Lung microvascular endothelial cell (primary cell): ENCODE data around the gene GSDME. TPM values are rescaled to one million over a fixed set of nuclear protein-coding genes. Genes with fewer than 3 reads are reported as not detected.

ENCODE experiments used
- DNase-seq, 2 donors: peaks; one replicate each; pipeline versions ENCODE4 v3.0.0 to v3.0.0-alpha.2; 2010; ENCODE audit warnings: low read depth in 2 of 2
- total RNA-seq: library from RNA; depleted of rRNA; stranded (reverse); fragments of >200 nt; gene quantifications from 2 replicates; pipeline ENCODE4 v1.2.1, GENCODE V29; 2014

Gene GSDME
- total RNA-seq, 1 donor from 2014 or later = 8.3 TPM

DNA sequence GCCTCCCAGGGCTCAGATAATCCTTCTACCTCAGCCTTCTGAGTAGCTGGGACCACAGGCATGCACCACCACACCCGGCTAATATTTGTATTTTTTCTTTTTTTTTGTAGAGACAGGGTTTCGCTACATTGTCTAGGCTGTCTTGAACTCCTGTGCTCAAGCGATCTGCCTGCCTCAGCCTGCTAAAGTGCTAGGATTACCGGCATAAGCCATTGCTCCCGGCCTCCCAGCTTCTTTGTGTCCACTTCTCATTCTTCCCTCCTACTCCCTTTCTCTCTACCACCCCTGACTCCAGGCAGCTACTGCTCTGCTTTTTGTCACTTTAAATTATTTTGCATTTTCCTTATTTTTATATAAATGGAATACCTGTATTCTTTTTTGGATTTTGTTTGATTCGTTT is 100.7 kb downstream of the GSDME start:
- DNase-seq = no peak

DNA sequence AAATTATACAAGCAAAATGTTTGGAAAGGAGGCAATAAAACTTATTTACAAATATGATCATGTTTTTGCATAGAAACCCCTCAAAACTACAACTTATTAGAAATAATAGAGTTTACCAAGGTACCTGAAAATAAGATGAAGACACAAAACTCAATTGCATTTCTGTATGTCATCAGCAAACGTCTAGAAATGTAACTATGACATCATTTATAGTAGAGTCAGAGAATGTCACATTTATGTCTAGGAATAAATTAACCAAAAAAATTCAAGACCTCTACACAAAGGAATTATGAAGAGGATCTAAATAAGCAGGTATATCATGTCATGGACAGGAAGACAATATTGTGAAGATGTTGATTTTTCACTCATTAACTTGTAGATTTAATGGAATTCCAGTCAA is 103.0 kb downstream of the GSDME start:
- no peak for DNase-seq

DNA sequence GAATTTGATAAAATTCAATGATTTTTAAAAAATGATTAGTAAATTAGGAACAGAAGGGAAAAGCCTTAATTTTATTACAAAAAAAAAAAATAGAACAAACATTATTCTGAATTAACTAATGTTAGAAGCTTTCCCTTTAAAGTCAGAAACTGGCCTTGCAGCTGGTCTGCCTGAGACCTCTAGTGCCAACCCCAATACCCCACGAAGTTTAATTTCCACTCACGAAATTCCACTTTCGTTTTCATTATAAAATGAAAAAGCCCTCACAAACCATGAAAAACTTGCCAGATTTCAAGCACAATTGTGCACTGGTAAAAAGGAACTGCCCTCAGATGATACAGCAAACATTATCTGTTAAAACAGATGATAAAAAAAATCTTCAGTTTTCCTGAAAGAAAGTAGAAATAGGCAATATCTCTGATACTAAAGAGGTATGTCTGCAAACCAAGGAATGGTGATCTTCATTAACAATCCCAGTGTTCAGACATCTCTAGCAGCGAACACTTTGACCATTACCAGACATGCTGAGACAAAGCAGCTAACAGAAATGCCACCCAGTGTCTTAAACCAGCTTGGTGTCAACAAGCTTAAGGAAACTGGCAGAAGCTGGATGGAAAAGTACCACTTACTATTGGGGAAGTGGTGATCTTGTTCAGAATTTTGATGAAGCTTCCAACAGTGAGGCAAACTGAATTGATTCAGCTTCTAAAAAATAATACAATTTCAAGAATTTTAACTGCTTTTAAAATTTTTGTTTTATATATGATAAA is 103.8 kb downstream of the GSDME start:
- peak; percentile 33 to 39 for DNase-seq

DNA sequence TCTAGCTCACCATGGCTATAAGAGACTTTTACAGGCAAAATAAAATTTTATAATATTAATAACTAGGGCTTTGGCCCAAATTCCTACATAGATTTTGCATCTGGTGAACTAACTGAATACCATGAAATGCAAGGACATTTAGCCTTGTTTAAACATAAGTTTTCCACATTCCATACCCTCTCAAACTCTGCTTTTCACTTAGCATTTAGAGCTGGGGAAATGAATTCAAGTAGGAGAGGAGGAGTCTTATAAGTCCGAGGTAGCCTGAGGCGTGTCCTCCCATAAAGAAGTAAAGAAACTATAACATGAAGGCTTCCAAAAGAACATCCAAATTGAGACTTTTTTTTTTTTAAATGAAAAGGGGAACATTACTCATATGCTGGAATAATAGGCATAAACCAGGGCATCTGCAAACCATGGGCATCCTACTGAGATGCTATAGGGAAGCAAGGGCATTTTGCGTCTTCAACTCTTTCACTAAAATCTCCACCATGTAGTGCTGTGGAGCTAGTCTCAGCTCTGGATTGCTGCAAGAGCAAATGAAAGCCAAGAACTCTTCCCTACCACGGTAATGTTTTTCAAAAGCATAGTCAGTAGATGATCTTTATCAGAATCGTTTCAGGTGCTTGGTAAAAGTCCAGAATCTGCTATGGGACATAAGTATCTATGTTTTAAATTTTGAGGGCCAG is 104.9 kb downstream of the GSDME start:
- DNase-seq = peak in 1 of 2 donors; percentile 26

Other genes with a start within 250 kb of the GSDME start
- gene PALS2, start 184.0 kb downstream of the GSDME start, total RNA-seq = 7.0 and 15.3 TPM in 2 replicates
- 14.1 and 16.3 TPM in 2 replicates for gene OSBPL3, start 222.7 kb upstream of the GSDME start, total RNA-seq